GM21723 (cell line): Measurements from ENCODE around the gene CYP27B1.

Source experiments
- ATAC-seq: cut with Tn5 transposase; IDR thresholded peaks from one replicate; pipeline ENCODE4 v1.9.1; 2021; ENCODE audit warnings: mild to moderate bottlenecking, moderate library complexity; ENCODE audit not compliant: unreplicated experiment

Gene CYP27B1

DNA sequence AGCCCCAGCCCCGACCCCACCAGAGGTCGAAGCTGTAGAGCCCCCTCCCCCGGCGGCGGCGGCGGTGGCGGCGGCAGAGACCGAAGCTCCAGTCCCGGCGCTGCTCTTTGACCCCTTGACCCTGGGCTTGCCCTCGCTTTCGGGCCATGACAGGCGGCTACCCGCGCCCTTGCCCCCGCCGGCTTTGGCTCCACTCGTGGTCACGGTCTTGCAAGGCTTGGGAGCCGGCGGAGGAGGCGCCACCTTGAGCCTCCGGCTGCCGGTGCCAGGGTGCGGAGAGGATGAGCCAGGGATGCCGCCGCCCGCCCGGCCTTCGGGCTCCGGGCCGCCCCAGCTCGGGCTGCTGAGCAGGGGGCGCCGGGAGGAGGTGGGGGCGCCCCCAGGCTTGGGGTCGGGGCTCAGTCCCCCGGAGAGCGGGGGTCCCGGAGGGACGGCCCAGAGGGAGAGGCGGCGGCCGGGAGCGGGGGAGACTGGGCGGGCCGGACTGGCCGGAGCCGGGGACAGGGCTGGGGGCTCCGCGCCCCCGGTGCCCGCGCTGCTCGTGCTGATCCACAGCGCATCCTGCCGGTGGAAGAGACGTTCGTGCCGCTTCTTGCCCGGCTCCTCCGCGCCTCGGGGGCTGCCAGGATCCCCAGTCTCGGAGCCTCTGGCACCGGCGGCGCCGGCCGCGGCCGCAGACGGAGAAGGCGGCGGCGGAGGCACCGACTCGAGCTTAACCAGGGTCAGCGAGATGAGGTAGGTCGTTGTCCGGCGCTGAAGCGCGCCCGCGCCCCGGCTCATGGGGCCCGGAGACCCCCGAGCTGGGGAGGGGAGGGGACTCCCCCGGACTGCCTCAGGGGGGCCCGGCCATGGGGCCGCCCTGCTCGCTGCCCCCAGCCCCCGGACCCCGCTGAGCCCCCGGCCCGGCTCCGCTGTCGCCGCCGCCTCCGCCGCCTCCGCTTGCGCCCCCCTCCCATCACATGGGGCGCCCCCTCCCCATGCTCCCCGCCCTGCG is 29.1 kb downstream of the CYP27B1 start:
- no peak for ATAC-seq

GRCh38 chr12:57736741-57737466 is 30.0 kb downstream of the CYP27B1 start:
- ATAC-seq: no peak

DNA sequence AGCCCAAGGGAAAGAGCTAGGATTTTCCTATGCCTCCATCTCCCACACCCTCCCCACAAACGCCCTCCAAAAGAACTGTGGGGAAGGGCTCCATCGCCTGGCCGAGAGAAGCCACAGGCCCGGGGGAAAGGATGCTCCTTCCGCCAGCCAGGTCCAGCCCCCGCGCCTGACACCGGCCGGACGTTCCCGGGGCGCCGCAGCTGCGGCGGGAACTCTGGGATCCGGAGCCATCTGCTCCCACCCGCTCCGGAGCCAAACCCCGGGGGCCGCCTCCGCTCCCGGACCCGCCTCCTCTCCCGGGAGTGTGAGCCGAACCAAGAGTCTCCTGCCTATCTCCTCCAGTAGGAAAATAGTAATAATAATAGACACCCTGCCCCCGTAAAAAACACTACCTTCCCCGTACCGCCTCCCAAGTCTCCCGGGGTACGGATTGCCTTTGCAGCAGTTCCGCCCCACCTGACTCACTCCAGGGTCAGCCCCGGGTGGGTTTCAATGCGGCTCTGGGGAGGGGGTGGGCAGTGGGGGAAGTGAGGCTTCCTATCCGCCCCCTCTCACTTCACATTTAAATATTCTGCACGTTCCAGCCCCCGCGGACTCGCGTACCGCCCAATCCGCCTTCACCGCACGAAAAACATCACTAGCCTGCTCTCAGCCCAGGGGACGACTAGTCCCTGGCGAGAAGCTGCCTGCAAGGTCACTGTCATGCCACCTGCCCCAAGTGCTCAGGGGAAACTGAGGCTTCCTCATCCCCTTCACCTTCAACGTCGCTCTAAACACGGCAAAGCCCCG is 30.7 kb downstream of the CYP27B1 start:
- no peak for ATAC-seq

GRCh38 chr12:57735198-57735855 is 31.6 kb downstream of the CYP27B1 start:
- no peak for ATAC-seq

GRCh38 chr12:57734591-57734990 is 32.3 kb downstream of the CYP27B1 start:
- no peak for ATAC-seq

DNA sequence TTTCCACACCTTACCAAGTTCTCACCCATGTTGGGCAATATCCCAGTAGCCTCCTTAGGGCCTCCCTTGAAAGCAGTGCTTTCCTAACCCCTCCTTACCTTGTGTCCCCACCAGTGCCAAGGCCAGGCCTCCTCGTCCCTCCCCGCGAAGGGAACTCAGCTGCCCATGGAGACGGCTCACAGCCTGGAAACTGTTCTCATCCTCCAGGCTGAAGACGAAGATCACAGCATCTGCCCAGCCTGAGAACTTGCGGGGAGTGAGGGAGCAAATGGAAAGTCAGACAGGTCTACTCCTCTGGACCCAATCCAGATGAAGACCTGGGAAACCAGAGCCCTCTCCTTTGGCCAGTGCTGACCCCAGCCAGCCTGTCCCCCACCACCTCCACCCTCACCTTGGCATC is 33.0 kb downstream of the CYP27B1 start:
- ATAC-seq: no peak

GRCh38 chr12:57732726-57733593 is 33.9 kb downstream of the CYP27B1 start:
- ATAC-seq: no peak

DNA sequence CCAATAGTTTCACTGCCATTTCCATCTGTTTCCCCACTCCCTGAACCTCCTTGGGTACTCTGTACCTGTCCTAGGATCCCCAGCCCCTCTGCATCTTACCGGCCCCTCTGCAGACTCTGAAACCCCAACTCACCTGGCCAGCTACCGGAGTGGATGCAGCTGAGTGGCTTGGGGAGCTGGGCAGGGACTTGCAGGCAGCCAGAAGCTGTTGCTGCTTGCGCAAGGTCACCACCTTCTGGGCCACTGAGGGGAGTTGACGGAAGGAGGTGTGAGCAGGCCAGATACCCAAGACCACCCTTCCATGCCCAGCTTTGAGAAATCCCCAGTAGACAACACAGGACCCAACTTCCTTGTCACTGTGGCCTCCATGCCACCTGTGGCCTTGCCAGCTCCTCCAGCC is 34.6 kb downstream of the CYP27B1 start:
- ATAC-seq: no peak

- no peak for ATAC-seq
Measured at GRCh38 chr12:57731411-57732080, 35.3 kb downstream of the CYP27B1 start.

DNA sequence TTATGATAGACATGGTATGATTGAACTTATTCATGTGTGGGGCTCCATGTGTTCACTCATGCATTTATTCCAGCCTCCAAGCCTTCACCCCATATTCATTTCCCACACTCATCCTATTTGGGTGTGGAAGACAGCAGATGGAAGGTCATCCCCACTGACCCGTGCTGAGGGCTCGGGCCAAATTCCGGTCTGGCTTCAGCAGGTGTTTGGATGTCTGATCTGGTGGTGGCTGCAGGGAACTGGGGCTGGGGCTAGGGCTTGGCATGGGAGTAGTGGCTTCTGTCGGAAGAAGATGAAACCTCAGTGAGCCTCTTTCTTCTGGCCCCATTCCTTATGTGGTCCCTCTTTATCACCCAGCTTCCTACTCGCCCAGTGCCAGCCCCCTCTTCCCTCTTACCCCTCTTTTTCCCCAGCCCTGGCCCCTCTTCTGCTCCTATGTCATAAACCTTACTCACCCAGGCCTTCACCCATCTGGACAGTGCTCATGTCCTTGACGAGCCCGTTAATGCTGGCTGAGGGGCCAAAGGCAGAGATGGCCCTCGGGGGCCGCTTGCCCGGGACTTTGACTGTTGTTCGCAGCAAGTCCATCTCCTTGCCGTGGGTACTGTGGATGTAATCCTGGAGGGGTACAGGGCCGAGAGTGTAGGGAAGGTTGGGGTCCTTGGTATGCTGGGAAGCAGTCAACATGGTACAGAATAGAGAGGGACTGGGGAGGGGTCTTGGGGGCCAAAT is 36.4 kb downstream of the CYP27B1 start:
- ATAC-seq: no peak

DNA sequence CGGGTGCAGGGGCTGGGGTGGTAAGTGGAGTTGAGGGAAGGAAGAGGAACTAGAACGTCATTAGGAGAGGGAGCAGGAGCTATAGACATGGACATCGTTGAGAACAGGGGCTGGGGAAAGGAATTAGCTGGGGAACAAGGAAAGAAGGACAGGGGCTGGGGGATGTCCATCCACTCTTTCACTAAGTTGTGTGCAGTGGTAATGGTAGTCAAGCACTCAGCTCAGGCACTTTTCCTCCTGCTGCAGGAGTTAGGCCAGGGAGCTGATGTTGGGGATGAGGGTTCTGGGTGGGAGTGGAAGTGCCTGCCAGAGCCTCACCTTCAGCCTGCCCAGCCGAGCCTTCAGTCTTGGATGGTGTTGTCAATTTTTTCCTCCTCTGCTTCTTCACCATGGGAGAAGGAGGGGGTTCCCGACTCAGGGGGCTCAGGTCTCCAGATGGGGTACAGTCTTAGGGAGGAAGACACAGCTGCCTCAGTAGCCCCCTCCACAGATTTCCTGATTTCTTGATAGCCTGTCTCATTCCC is 37.5 kb downstream of the CYP27B1 start:
- no peak for ATAC-seq

GRCh38 chr12:57727758-57728395 is 39.0 kb downstream of the CYP27B1 start:
- ATAC-seq: no peak

- ATAC-seq: no peak
Measured at GRCh38 chr12:57726884-57727757, 39.8 kb downstream of the CYP27B1 start.

DNA sequence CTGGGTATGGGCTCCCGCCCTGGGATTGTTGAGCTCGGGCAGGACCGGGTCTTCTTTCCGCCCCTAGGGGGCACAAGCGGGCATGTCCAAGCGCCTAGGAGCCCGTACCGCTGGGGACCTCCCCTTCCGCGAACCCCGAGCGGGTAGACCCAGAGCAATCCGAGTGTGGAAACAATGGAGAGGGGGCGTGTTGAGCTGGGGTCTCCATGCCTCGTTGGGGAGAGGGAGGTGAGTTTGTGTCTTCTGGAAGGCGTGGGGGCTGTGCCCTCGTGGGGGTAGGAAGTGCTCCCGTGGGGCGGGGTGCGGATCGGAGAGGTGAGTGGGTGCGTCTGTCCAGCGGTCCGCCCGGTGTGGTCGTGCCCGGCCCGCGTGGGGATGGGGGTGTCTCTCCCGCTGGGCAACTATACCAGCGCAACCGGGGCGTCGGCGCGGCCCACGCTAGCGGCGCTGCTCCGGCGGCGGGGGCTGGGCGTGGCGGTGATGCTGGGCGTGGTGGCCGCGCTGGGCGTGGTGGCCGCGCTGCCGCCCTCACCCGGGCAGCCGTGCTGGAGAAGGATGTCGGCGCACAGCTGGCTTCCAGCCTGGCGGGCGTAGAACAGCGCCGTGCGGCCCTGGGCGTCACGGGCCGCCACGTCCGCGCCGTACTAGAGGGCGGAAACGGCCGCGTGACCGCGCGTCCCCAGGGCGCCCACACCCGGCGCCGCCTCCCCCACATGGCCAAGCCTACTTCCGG is 40.6 kb downstream of the CYP27B1 start:
- ATAC-seq: no peak

- no peak for ATAC-seq
Measured at GRCh38 chr12:57725851-57726150, 41.1 kb downstream of the CYP27B1 start.
